ENCODE data around the gene LRRC4C. TPM values are rescaled to one million over a fixed set of nuclear protein-coding genes. Genes with fewer than 3 reads are reported as not detected.

Gene LRRC4C
- total and polyA plus RNA-seq, 2 experiments from 2014 or later: not detected

GRCh38 chr11:40140560-40140959 lies 1318.9 kb downstream of the LRRC4C start:
- WGBS, 2 experiments (ENCODE audit: low coverage in 1 of 2, low lambda C conversion rate in 2 of 2, missing lambda C conversion rate in 2 of 2): 13 to 22% methylated on average over 5 of the region's 5 CpGs
- TF ChIP-seq EZH2 (IDR thresholded peaks at IDR 0.05; ENCODE audit: insufficient read depth, poor library complexity, severe bottlenecking): no peak
- no peak for TF ChIP-seq EZH2phosphoT487 (IDR thresholded peaks at IDR 0.05; ENCODE audit: insufficient read depth, low read depth)

DNA sequence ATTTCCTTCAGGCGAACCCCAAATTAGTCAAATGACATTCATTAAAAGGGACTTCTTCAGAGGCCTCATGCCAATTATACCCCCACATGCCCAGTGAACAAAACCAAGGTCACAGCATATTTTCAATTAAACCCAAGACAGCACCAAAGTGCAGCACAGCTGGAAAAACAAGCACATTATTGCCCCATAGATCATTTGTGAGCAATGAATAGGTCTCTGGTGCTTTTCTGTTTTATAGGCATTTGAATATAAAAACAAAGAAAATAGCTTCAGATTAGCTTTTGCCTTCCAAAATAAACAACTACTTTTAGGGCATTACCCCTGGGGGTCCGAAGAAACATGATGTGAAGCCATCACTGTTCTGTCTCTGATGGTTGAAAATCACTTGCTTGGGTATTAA lies 1319.9 kb downstream of the LRRC4C start:
- Histone ChIP-seq H3F3A (ENCODE audit: insufficient read depth) (no peaks in the 10 kb centered on the region), H3K4me2 (ENCODE audit: unreplicated experiment) (no peak overlapping the region), H3K79me2 (ENCODE audit: insufficient read depth) (no peaks in the 10 kb centered on the region), H3K9ac (no peak overlapping the region), H3K4me1 (ENCODE audit: insufficient read depth) (no peaks in the 10 kb centered on the region), H3K36me3 (ENCODE audit: low read depth) (no peaks in the 10 kb centered on the region), H3K9me3 (ENCODE audit: low read depth) (no peaks in the 10 kb centered on the region), H3K27me3 (replicated peaks; ENCODE audit: insufficient read depth) (no peaks in the 10 kb centered on the region), H4K20me1 (ENCODE audit: insufficient read depth) (no peaks in the 10 kb centered on the region), H3K4me3 (no peak overlapping the region), H3K9me2 (ENCODE audit: insufficient read depth) (no peaks in the 10 kb centered on the region), H2AFZ (no peak overlapping the region), H3K27ac (no peak overlapping the region)
- TF ChIP-seq EZH2 (IDR thresholded peaks at IDR 0.05; ENCODE audit: insufficient read depth, poor library complexity, severe bottlenecking) (no peak), EZH2phosphoT487 (IDR thresholded peaks at IDR 0.05; ENCODE audit: insufficient read depth, low read depth) (no peak)
- 0% methylated on average over 2 of the region's 2 CpGs for WGBS, 2 experiments (ENCODE audit: low coverage in 1 of 2, low lambda C conversion rate in 2 of 2, missing lambda C conversion rate in 2 of 2)
- DNase-seq: no peak
- in situ Hi-C loops (cut with MboI): no loop called here

More at GRCh38 chr11:40140560-40140959, 1318.9 kb downstream of the LRRC4C start:
- H3K4me3 ChIP-seq: no peak overlapping the region
- no peaks in the 10 kb centered on the region for H3K36me3 ChIP-seq (ENCODE audit: low read depth)
- in situ Hi-C loops (cut with MboI): no loop called here
- H3K4me2 ChIP-seq (ENCODE audit: unreplicated experiment): no peak overlapping the region
- H3K79me2 ChIP-seq (ENCODE audit: insufficient read depth): no peaks in the 10 kb centered on the region
- no peaks in the 10 kb centered on the region for H3K9me2 ChIP-seq (ENCODE audit: insufficient read depth)
- H3K9me3 ChIP-seq (ENCODE audit: low read depth): no peaks in the 10 kb centered on the region
- no peak for DNase-seq
- no peaks in the 10 kb centered on the region for H4K20me1 ChIP-seq (ENCODE audit: insufficient read depth)
- H3K27me3 ChIP-seq (replicated peaks; ENCODE audit: insufficient read depth): no peaks in the 10 kb centered on the region
- no peak overlapping the region for H3K9ac ChIP-seq
- H3K4me1 ChIP-seq (ENCODE audit: insufficient read depth): no peaks in the 10 kb centered on the region
- no peaks in the 10 kb centered on the region for H3F3A ChIP-seq (ENCODE audit: insufficient read depth)
- no peak overlapping the region for H3K27ac ChIP-seq
- no peak overlapping the region for H2AFZ ChIP-seq

DNA sequence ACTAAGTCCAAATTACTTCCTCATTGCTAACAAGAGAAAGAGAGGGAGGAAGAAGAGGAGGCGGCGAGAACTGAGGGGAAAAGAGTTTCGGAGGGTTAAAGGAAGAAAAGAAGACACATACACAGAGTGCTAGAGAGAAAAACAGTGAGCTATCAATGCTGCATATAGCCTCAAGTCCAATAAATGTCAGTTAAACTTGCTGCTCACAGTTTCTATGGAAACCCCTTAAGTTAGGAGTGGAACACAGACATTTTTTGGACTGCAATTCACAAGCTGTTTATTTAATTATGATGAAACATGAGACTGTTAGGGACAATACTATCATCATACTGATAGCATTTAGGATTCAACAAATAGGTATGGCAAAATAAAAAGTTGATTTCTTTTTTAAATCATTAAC lies 1320.4 kb downstream of the LRRC4C start:
- in situ Hi-C loops (cut with MboI): no loop called here
- 9 to 17% methylated on average over 3 of the region's 3 CpGs for WGBS, 2 experiments (ENCODE audit: low coverage in 1 of 2, low lambda C conversion rate in 2 of 2, missing lambda C conversion rate in 2 of 2)

GRCh38 chr11:40134820-40135570 lies 1324.5 kb downstream of the LRRC4C start:
- in situ Hi-C loops (cut with MboI): no loop called here
- Histone ChIP-seq H2AFZ (no peak overlapping the region), H4K20me1 (ENCODE audit: insufficient read depth) (no peaks in the 10 kb centered on the region), H3K9me3 (ENCODE audit: low read depth) (no peaks in the 10 kb centered on the region), H3K27ac (no peak overlapping the region), H3K36me3 (ENCODE audit: low read depth) (no peaks in the 10 kb centered on the region), H3K4me1 (ENCODE audit: insufficient read depth) (no peaks in the 10 kb centered on the region), H3K9ac (no peak overlapping the region), H3K79me2 (ENCODE audit: insufficient read depth) (no peaks in the 10 kb centered on the region), H3K9me2 (ENCODE audit: insufficient read depth) (no peaks in the 10 kb centered on the region), H3K4me3 (no peak overlapping the region), H3K4me2 (ENCODE audit: unreplicated experiment) (no peak overlapping the region), H3K27me3 (replicated peaks; ENCODE audit: insufficient read depth) (no peaks in the 10 kb centered on the region), H3F3A (ENCODE audit: insufficient read depth) (no peaks in the 10 kb centered on the region)
- 0 to 3% methylated on average over 1 of the region's 1 CpG for WGBS, 2 experiments (ENCODE audit: low coverage in 1 of 2, low lambda C conversion rate in 2 of 2, missing lambda C conversion rate in 2 of 2)
- DNase-seq: no peak
- TF ChIP-seq EZH2 (IDR thresholded peaks at IDR 0.05; ENCODE audit: insufficient read depth, poor library complexity, severe bottlenecking): no peak
- TF ChIP-seq EZH2phosphoT487 (IDR thresholded peaks at IDR 0.05; ENCODE audit: insufficient read depth, low read depth): no peak

More for the DNA sequence above, 1320.4 kb downstream of the LRRC4C start:
- no peak for DNase-seq
- no peak overlapping the region for H2AFZ ChIP-seq
- no peak overlapping the region for H3K9ac ChIP-seq
- no peaks in the 10 kb centered on the region for H3K9me2 ChIP-seq (ENCODE audit: insufficient read depth)
- no peaks in the 10 kb centered on the region for H3K9me3 ChIP-seq (ENCODE audit: low read depth)
- no peaks in the 10 kb centered on the region for H3K36me3 ChIP-seq (ENCODE audit: low read depth)
- H3K27ac ChIP-seq: no peak overlapping the region
- no peaks in the 10 kb centered on the region for H3K27me3 ChIP-seq (replicated peaks; ENCODE audit: insufficient read depth)
- H3K4me2 ChIP-seq (ENCODE audit: unreplicated experiment): no peak overlapping the region
- no peaks in the 10 kb centered on the region for H3K4me1 ChIP-seq (ENCODE audit: insufficient read depth)
- no peaks in the 10 kb centered on the region for H3K79me2 ChIP-seq (ENCODE audit: insufficient read depth)
- TF ChIP-seq EZH2 (IDR thresholded peaks at IDR 0.05; ENCODE audit: insufficient read depth, poor library complexity, severe bottlenecking) (no peak), EZH2phosphoT487 (IDR thresholded peaks at IDR 0.05; ENCODE audit: insufficient read depth, low read depth) (no peak)
- no peaks in the 10 kb centered on the region for H3F3A ChIP-seq (ENCODE audit: insufficient read depth)
- H3K4me3 ChIP-seq: no peak overlapping the region
- no peaks in the 10 kb centered on the region for H4K20me1 ChIP-seq (ENCODE audit: insufficient read depth)
